NOMO-1 (cell line): Measurements from ENCODE around the gene EIF2B4.
"Not testable (repeated sequence)": the region's sequence is repeated elsewhere in the genome, so short reads cannot be mapped to it uniquely, and the experiment has no call there.

Experiments used
- DNase-seq, 2 experiments: peaks; one replicate each; lab custom pipeline; 2025; ENCODE audit not compliant: unreplicated experiment in 2 of 2; lab: John Stamatoyannopoulos, UW

Gene EIF2B4

GRCh38 chr2:27350106-27350693 lies 19.9 kb downstream of the EIF2B4 start:
- DNase-seq = no peak

GRCh38 chr2:27347641-27348040 lies 22.5 kb downstream of the EIF2B4 start:
- no peak for DNase-seq

GRCh38 chr2:27336173-27336572 lies 34.0 kb downstream of the EIF2B4 start:
- DNase-seq = no peak

GRCh38 chr2:27335311-27335710 lies 34.8 kb downstream of the EIF2B4 start:
- no peak for DNase-seq

- DNase-seq = peak; percentile 1 to 3
These were observed 45.4 kb downstream of the EIF2B4 start for GRCh38 chr2:27324720-27325119.

- no peak for DNase-seq
These were observed 46.4 kb downstream of the EIF2B4 start for GRCh38 chr2:27323596-27324285.

- DNase-seq = peak; percentile 83 to 87
These were observed 47.2 kb downstream of the EIF2B4 start, which contains the start of gene MPV17 for GRCh38 chr2:27322766-27323595. Gene MPV17 (minus strand): TSS chr2:27323097. CDS start chr2:27322517, 580 bp downstream.

GRCh38 chr2:27322301-27322765 lies 47.8 kb downstream of the EIF2B4 start:
- peak; percentile 31 to 60 for DNase-seq

- no peak for DNase-seq
These were observed 49.1 kb downstream of the EIF2B4 start for GRCh38 chr2:27320958-27321543.

- not testable (repeated sequence) for DNase-seq
These were observed 50.3 kb downstream of the EIF2B4 start for GRCh38 chr2:27319839-27320238.

GRCh38 chr2:27316655-27317412 lies 53.3 kb downstream of the EIF2B4 start:
- DNase-seq = no peak

GRCh38 chr2:27315122-27315521 lies 55.0 kb downstream of the EIF2B4 start:
- DNase-seq = no peak

- no peak for DNase-seq
These were observed 55.4 kb downstream of the EIF2B4 start for GRCh38 chr2:27314709-27315108.
